ENCODE results near the gene SORCS3. TPM values are rescaled to one million over a fixed set of nuclear protein-coding genes. Genes with fewer than 3 reads are reported as not detected.
A peak's percentile ranks its signal among the peaks of the same experiment; 100 is the strongest.

Gene SORCS3
- total RNA-seq, 2 donors from 2014 or later, result not detected

DNA sequence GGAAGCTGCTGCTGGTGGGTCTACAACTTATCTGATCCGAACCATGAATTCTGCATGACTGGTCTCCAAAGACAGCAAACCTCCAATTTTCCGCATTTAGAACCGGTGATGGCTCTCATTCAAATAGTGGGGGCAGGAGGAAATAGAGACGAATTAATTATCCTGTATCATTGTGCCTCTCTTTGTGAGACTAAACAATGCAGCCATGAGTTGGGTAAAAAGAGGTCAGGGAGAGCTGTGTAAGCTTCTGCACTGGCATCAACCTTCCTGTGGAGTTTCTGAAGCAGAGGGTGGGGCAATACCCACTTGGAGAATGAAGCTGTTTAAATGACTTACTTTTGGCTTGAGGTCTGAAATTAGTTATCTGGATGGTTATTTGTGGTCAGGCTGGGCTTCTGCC lies 266.4 kb downstream of the SORCS3 start:
- H3K27me3 ChIP-seq, result no peaks in the 10 kb centered on the region
- DNase-seq, result no peak
- TF ChIP-seq, protein P1, sequence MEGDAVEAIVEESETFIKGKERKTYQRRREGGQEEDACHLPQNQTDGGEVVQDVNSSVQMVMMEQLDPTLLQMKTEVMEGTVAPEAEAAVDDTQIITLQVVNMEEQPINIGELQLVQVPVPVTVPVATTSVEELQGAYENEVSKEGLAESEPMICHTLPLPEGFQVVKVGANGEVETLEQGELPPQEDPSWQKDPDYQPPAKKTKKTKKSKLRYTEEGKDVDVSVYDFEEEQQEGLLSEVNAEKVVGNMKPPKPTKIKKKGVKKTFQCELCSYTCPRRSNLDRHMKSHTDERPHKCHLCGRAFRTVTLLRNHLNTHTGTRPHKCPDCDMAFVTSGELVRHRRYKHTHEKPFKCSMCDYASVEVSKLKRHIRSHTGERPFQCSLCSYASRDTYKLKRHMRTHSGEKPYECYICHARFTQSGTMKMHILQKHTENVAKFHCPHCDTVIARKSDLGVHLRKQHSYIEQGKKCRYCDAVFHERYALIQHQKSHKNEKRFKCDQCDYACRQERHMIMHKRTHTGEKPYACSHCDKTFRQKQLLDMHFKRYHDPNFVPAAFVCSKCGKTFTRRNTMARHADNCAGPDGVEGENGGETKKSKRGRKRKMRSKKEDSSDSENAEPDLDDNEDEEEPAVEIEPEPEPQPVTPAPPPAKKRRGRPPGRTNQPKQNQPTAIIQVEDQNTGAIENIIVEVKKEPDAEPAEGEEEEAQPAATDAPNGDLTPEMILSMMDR (IDR thresholded peaks at IDR 0.05), result no peak
- no peak for TF ChIP-seq POLR2A (IDR thresholded peaks at IDR 0.05)
- ATAC-seq, result no peak
- H3K36me3 ChIP-seq (replicated peaks in 1 of 2; ENCODE audit: insufficient read depth in 1 of 2, low read depth in 2 of 2), result no peaks in the 10 kb centered on the region
- H3K27ac ChIP-seq, result no peak overlapping the region
- no peak overlapping the region for H3K4me3 ChIP-seq
- 56 to 76% methylated on average over 4 of the region's 4 CpGs for WGBS, 2 donors
- no peaks in the 10 kb centered on the region for H3K4me1 ChIP-seq
- intact Hi-C loops (cut with DNase I), result no loop called here
- H3K9me3 ChIP-seq, result no peaks in the 10 kb centered on the region

DNA sequence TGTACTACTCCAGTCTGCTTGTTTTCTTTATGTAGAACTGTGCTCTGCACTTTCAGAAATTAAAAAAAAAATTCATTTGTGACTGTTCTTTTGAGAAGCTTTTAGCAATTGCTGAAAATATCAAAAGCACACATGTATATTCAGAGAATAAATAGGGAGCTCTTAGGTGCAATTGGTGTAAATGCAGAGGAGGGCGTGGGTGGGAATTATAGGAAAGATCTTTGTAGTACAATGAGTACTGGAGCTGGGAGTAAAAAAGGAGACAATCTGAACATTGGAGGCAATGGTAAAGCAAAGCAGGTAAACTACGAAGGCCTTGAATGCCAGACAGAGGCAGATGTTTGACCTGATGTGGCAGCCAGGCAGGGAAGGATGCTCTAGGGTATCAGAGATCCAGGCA lies 267.5 kb downstream of the SORCS3 start:
- Histone ChIP-seq H3K4me3 (no peak overlapping the region), H3K4me1 (no peaks in the 10 kb centered on the region), H3K27ac (no peak overlapping the region), H3K9me3 (no peaks in the 10 kb centered on the region), H3K36me3 (replicated peaks in 1 of 2; ENCODE audit: insufficient read depth in 1 of 2, low read depth in 2 of 2) (no peaks in the 10 kb centered on the region), H3K27me3 (no peaks in the 10 kb centered on the region)
- 60 to 67% methylated on average over 2 of the region's 2 CpGs for WGBS, 2 donors
- intact Hi-C loops (cut with DNase I), result no loop called here
- TF ChIP-seq, protein P1 (IDR thresholded peaks at IDR 0.05), result no peak
- TF ChIP-seq POLR2A (IDR thresholded peaks at IDR 0.05), result no peak
- DNase-seq (no peak), ATAC-seq (no peak)

DNA sequence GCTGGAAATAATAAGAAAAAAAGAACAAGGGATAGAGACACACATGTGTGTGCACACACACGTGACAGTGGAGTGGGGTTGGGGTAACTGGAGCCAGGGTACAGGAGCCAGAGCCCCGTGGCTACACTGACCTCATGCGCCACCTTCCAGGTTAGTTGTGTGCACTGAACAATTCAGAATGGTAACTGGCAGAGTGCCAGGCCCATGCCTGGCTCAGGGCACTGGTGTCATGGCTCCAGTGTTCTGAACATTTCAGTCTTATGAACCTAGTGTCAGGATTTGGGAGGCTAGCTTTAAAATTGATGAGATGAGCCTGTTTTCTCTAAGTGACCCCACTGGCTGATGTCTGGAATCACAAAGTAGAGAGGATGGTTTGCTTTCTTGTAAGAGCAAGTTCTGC lies 269.6 kb downstream of the SORCS3 start:
- H3K4me1 ChIP-seq, result no peaks in the 10 kb centered on the region
- intact Hi-C loops (cut with DNase I), result no loop called here
- TF ChIP-seq POLR2A (IDR thresholded peaks at IDR 0.05), result no peak
- TF ChIP-seq, protein P1 (IDR thresholded peaks at IDR 0.05), result no peak
- no peaks in the 10 kb centered on the region for H3K9me3 ChIP-seq
- no peak overlapping the region for H3K27ac ChIP-seq
- no peaks in the 10 kb centered on the region for H3K36me3 ChIP-seq (replicated peaks in 1 of 2; ENCODE audit: insufficient read depth in 1 of 2, low read depth in 2 of 2)
- H3K27me3 ChIP-seq, result no peaks in the 10 kb centered on the region
- 42 to 53% methylated on average over 3 of the region's 3 CpGs for WGBS, 2 donors
- ATAC-seq, result no peak
- DNase-seq, result peak in 2 of 4 donors; percentile 8 to 11
- H3K4me3 ChIP-seq, result no peak overlapping the region

DNA sequence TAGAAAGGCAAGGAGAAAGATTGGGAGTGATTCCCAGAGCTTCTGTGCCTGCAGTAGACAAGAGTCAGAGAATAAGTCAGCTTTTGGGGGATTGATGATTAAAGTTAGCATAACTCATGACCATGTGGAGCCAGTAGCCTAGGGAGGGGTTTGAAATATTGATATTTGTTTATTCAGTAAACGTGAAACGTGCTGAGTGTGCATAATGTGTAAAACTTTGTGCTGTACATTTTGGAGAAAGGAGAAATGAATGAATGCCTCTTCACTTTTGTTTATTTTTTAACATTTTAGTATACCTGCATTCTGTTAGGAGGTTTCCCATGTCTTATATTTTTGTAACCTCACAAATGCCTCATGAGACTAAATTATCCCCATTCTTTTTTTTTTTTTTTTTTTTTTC lies 272.3 kb downstream of the SORCS3 start:
- ATAC-seq, result no peak
- Histone ChIP-seq H3K27me3 (no peaks in the 10 kb centered on the region), H3K27ac (no peak overlapping the region)

DNA sequence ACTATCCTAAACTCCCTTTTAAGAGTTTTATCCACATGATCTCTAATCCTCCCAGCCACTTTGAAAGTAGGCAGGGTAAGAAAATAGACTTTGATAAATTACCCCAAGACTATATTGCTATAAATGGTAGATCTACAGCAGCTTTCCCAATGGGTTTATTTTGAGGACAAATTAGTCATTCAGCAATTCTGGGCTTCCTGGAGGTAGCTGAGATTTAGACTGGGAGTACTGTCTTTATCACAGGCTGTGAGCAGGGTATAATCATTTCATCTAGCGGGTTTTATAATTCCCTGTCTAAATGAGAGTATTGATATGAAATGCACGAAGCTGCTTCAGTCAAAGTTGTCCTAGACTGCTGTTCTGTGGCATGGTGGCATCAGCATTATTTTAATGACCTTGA lies 279.4 kb downstream of the SORCS3 start:
- Histone ChIP-seq H3K27me3 (no peaks in the 10 kb centered on the region), H3K36me3 (replicated peaks in 1 of 2; ENCODE audit: insufficient read depth in 1 of 2, low read depth in 2 of 2) (no peaks in the 10 kb centered on the region), H3K4me3 (no peak overlapping the region), H3K27ac (no peak overlapping the region), H3K4me1 (no peaks in the 10 kb centered on the region), H3K9me3 (no peaks in the 10 kb centered on the region)
- TF ChIP-seq, protein P1 (IDR thresholded peaks at IDR 0.05), result no peak
- no peak for TF ChIP-seq POLR2A (IDR thresholded peaks at IDR 0.05)
- ATAC-seq, result no peak
- intact Hi-C loops (cut with DNase I), result no loop called here
- no peak for DNase-seq
- 69 to 77% methylated on average over 2 of the region's 2 CpGs for WGBS, 2 donors

More for the DNA sequence above, 272.3 kb downstream of the SORCS3 start:
- no peaks in the 10 kb centered on the region for H3K4me1 ChIP-seq
- H3K9me3 ChIP-seq, result no peaks in the 10 kb centered on the region
- DNase-seq, result no peak
- WGBS, 2 donors, result 32 to 41% methylated on average over 2 of the region's 2 CpGs
- TF ChIP-seq POLR2A (IDR thresholded peaks at IDR 0.05), result no peak
- TF ChIP-seq, protein P1 (IDR thresholded peaks at IDR 0.05), result no peak
- intact Hi-C loops (cut with DNase I), result no loop called here
- H3K4me3 ChIP-seq, result no peak overlapping the region
- no peaks in the 10 kb centered on the region for H3K36me3 ChIP-seq (replicated peaks in 1 of 2; ENCODE audit: insufficient read depth in 1 of 2, low read depth in 2 of 2)

Measured in body of pancreas (tissue), 4 donors.